CD14-positive monocyte (primary cell): ENCODE measurements around the gene BAIAP2L1. TPM values are rescaled to one million over a fixed set of nuclear protein-coding genes. Genes with fewer than 3 reads are reported as not detected.

Source experiments
- DNase-seq, 3 donors: peaks; one replicate each; pipeline ENCODE4 v3.0.0-alpha.2; 2011 to 2022
- H2AFZ ChIP-seq: 2 replicates; pipeline ENCODE4 v1.6.0; 2012; ENCODE audit warnings: mild to moderate bottlenecking, low read depth, low read length, inconsistent platforms; ENCODE audit not compliant: insufficient read depth, poor library complexity, severe bottlenecking
- H3K27ac ChIP-seq, 2 donors: 1 replicate in 1 of 2; 2 replicates in 1 of 2; pipeline ENCODE4 v1.5.1; 2012 to 2013; ENCODE audit warnings: low read length in 2 of 2, control low read depth in 1 of 2, inconsistent platforms in 1 of 2, low read depth in 1 of 2, mild to moderate bottlenecking in 1 of 2
- H3K27me3 ChIP-seq, 2 donors: one replicate each; pipeline versions ENCODE4 v1.6.0 to v1.6.1; 2011 to 2013; ENCODE audit warnings: low read length in 2 of 2; ENCODE audit not compliant: control insufficient read depth in 2 of 2, insufficient read depth in 2 of 2
- H3K36me3 ChIP-seq, 2 donors: replicated peaks in 1 of 2; 1 replicate in 1 of 2; 2 replicates in 1 of 2; pipeline versions ENCODE4 v1.5.1 to v1.6.1; 2012 to 2013; ENCODE audit warnings: low read length in 2 of 2, control low read depth in 1 of 2, inconsistent platforms in 1 of 2, mild to moderate bottlenecking in 1 of 2; ENCODE audit not compliant: insufficient read depth in 2 of 2, control insufficient read depth in 1 of 2
- H3K4me1 ChIP-seq, 2 donors: 1 replicate in 1 of 2; 2 replicates in 1 of 2; pipeline versions ENCODE4 v1.5.1 to v1.6.1; 2012 to 2013; ENCODE audit warnings: low read length in 2 of 2, control low read depth in 1 of 2, inconsistent platforms in 1 of 2, mild to moderate bottlenecking in 1 of 2, moderate library complexity in 1 of 2; ENCODE audit not compliant: insufficient read depth in 2 of 2, control insufficient read depth in 1 of 2
- H3K4me2 ChIP-seq: replicated peaks from 2 replicates; pipeline ENCODE3; 2012; ENCODE audit warnings: low read length, moderate library complexity, mild to moderate bottlenecking; ENCODE audit not compliant: poor library complexity, severe bottlenecking; ENCODE audit errors: extremely low read depth
- H3K4me3 ChIP-seq, 3 experiments: fragments of 200-600 bp in 1 of 3; sonication (generic) in 1 of 3; replicated peaks in 1 of 3; 1 replicate in 2 of 3; 2 replicates in 1 of 3; pipeline ENCODE4 v1.5.1; 2011 to 2013; ENCODE audit warnings: low read length in 3 of 3, mild to moderate bottlenecking in 3 of 3, control low read depth in 2 of 3, low read depth in 2 of 3, inconsistent platforms in 1 of 3, moderate library complexity in 1 of 3
- H3K79me2 ChIP-seq: 2 replicates; pipeline ENCODE4 v1.6.0; 2012; ENCODE audit warnings: mild to moderate bottlenecking, control low read depth, inconsistent platforms, low read length, moderate library complexity; ENCODE audit not compliant: insufficient read depth
- H3K9ac ChIP-seq: 2 replicates; pipeline ENCODE4 v1.6.0; 2017; ENCODE audit warnings: low read length, mild to moderate bottlenecking; ENCODE audit not compliant: insufficient read depth, poor library complexity, severe bottlenecking
- H3K9me3 ChIP-seq, 2 donors: replicated peaks in 1 of 2; 1 replicate in 1 of 2; 2 replicates in 1 of 2; pipeline versions ENCODE4 v1.5.1 to v1.6.1; 2012 to 2013; ENCODE audit warnings: low read length in 2 of 2, control low read depth in 1 of 2; ENCODE audit not compliant: control insufficient read depth in 1 of 2, insufficient read depth in 1 of 2
- H4K20me1 ChIP-seq: 2 replicates; pipeline ENCODE4 v1.6.0; 2012; ENCODE audit warnings: mild to moderate bottlenecking, low read length, control low read depth, moderate library complexity; ENCODE audit not compliant: insufficient read depth
- H3K27ac Mint-ChIP-seq, 7 donors: one replicate each; pipeline ENCODE4 v1.8.0; 2020; ENCODE audit warnings: mild to moderate bottlenecking in 7 of 7, mixed read lengths in 7 of 7, moderate library complexity in 6 of 7, inconsistent platforms in 2 of 7
- H3K27me3 Mint-ChIP-seq, 3 donors: one replicate each; pipeline ENCODE4 v1.8.0; 2021 to 2022; ENCODE audit warnings: low read depth in 3 of 3, mild to moderate bottlenecking in 3 of 3, mixed read lengths in 3 of 3, moderate library complexity in 3 of 3, inconsistent platforms in 1 of 3
- H3K36me3 Mint-ChIP-seq, 2 donors: one replicate each; pipeline ENCODE4 v1.8.0; 2020; ENCODE audit warnings: mixed read lengths in 2 of 2, inconsistent platforms in 1 of 2, mild to moderate bottlenecking in 1 of 2
- H3K4me1 Mint-ChIP-seq: one replicate; pipeline ENCODE4 v1.8.0; 2020; ENCODE audit warnings: mild to moderate bottlenecking, mixed read lengths
- H3K4me3 Mint-ChIP-seq, 2 donors: one replicate each; pipeline ENCODE4 v1.8.0; 2020; ENCODE audit warnings: mild to moderate bottlenecking in 2 of 2, mixed read lengths in 2 of 2, moderate library complexity in 1 of 2
- H3K9me3 Mint-ChIP-seq, 7 donors: one replicate each; pipeline ENCODE4 v1.8.0; 2020 to 2022; ENCODE audit warnings: mixed read lengths in 7 of 7, mild to moderate bottlenecking in 6 of 7, moderate library complexity in 6 of 7, inconsistent platforms in 2 of 7
- WGBS: methylation state at CpG from one replicate; pipeline ENCODE4 v1.1.5; 2013; ENCODE audit warnings: missing lambda C conversion rate; ENCODE audit not compliant: insufficient coverage; 5-methylcytosine and 5-hydroxymethylcytosine counted together
- intact Hi-C, 2 donors: fragments of 100-400 bp; cut with micrococcal nuclease; formaldehyde crosslinking; loops; one replicate each; pipeline versions ENCODE4 v1.15.0 to v1.15.1; 2023
- polyA plus RNA-seq, 3 donors: library from polyadenylated mRNA; depleted of rRNA in 1 of 3; unstranded in 2 of 3; stranded (reverse) in 1 of 3; fragments of 300-500 nt in 2 of 3; fragments of >200 nt in 1 of 3; fragmentation: Illumina TruSeq in 2 of 3; gene quantifications; 1 replicate in 2 of 3; 2 replicates in 1 of 3; pipeline ENCODE4 v1.2.3, GENCODE V29; 2012 to 2021
- TF ChIP-seq, protein P1 (sequence below): fragments of 200-600 bp; IDR thresholded peaks from one replicate; pipeline ENCODE4 v1.8.0; 2022; ENCODE audit warnings: antibody characterized with exemption, mild to moderate bottlenecking

The BAIAP2L1 gene
- polyA plus RNA-seq, 3 donors: 0.17 to 0.52 TPM; not detected in 1

DNA sequence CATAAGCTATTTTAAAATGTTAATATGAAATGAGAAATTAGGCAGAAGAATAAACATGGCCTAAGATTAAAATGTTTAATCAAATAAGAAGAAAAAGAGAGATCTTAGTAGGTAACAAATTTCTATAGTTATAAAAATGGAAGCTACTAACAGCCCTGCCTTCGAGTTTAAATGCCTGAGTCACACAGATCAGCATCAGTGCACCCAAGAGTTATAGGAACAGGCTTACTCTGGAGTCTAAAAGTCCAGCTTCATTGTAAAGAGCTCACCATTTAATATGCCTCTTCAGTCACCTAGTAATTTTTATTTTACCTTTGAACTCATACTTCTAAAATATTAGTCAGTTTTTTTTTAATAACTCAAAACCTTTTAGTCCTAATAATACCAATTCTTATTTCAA, 66.8 kb downstream of the BAIAP2L1 start:
- no peak for DNase-seq
- Mint-ChIP-seq H3K27ac (no peak overlapping the region), H3K4me1 (no peaks in the 10 kb centered on the region), H3K4me3 (no peak overlapping the region), H3K36me3 (no peaks in the 10 kb centered on the region), H3K27me3 (peaks cover 1 to 5% (median 1%) of the 10 kb centered on the region in 3 donors), H3K9me3 (peaks cover 2 to 19% (median 10%) of the 10 kb centered on the region in 7 donors)
- Histone ChIP-seq H2AFZ (no peak overlapping the region), H3K9ac (no peak overlapping the region), H3K79me2 (no peaks in the 10 kb centered on the region), H3K9me3 (peaks cover 0 to 3% of the 10 kb centered on the region in 2 donors), H3K4me1 (no peaks in the 10 kb centered on the region), H3K36me3 (no peaks in the 10 kb centered on the region), H3K4me2 (no peak overlapping the region), H3K27ac (no peak overlapping the region), H4K20me1 (no peaks in the 10 kb centered on the region), H3K4me3 (no peak overlapping the region), H3K27me3 (no peaks in the 10 kb centered on the region)
- TF ChIP-seq, protein P1, sequence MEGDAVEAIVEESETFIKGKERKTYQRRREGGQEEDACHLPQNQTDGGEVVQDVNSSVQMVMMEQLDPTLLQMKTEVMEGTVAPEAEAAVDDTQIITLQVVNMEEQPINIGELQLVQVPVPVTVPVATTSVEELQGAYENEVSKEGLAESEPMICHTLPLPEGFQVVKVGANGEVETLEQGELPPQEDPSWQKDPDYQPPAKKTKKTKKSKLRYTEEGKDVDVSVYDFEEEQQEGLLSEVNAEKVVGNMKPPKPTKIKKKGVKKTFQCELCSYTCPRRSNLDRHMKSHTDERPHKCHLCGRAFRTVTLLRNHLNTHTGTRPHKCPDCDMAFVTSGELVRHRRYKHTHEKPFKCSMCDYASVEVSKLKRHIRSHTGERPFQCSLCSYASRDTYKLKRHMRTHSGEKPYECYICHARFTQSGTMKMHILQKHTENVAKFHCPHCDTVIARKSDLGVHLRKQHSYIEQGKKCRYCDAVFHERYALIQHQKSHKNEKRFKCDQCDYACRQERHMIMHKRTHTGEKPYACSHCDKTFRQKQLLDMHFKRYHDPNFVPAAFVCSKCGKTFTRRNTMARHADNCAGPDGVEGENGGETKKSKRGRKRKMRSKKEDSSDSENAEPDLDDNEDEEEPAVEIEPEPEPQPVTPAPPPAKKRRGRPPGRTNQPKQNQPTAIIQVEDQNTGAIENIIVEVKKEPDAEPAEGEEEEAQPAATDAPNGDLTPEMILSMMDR: no peak
- intact Hi-C loops: no loop called here
- WGBS: 57% methylated on average over 1 of the region's 1 CpG

DNA sequence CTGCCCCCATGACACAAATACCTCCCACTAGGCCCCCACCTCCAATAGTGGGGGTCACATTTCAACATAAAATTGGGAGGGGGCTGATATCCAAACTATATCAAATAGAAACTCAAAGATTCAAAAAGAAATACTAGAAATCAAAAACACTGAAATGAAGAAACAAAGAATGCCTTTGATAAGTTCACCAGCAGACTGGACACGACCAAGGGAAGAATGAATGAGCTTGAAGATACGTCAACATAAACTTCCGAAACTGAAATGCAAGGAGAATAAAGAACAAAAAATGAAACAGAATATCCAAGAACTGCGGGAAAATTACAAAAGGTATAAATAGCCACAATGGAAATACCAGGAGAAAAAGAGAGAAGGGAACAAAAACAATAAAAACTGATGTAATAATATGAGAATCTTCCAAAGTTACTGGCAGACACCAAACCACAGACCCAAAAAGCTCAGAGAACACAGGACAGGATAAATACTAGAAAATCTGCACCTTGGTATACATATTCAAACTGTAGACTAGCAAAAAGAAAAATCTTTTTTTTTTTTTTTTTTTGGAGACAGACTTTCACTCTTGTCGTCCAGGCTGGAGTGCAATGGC, 69.9 kb downstream of the BAIAP2L1 start:
- H3K4me2 ChIP-seq: no peak overlapping the region
- no peaks in the 10 kb centered on the region for H3K27me3 ChIP-seq
- H3K27ac Mint-ChIP-seq: no peak overlapping the region
- intact Hi-C loops: no loop called here
- H3K36me3 ChIP-seq: no peaks in the 10 kb centered on the region
- H3K79me2 ChIP-seq: no peaks in the 10 kb centered on the region
- no peak overlapping the region for H3K27ac ChIP-seq
- H3K27me3 Mint-ChIP-seq: peaks cover 2 to 6% (median 5%) of the 10 kb centered on the region in 3 donors
- H3K9ac ChIP-seq: no peak overlapping the region
- H3K36me3 Mint-ChIP-seq: no peaks in the 10 kb centered on the region
- DNase-seq: no peak
- TF ChIP-seq, protein P1: no peak
- no peak overlapping the region for H3K4me3 ChIP-seq
- no peaks in the 10 kb centered on the region for H3K4me1 ChIP-seq
- H4K20me1 ChIP-seq: no peaks in the 10 kb centered on the region
- H2AFZ ChIP-seq: no peak overlapping the region
- H3K4me3 Mint-ChIP-seq: no peak overlapping the region
- peaks cover 0 to 12% (median 5%) of the 10 kb centered on the region in 7 donors for H3K9me3 Mint-ChIP-seq
- no peaks in the 10 kb centered on the region for H3K4me1 Mint-ChIP-seq
- H3K9me3 ChIP-seq: no peaks in the 10 kb centered on the region
- WGBS: no CpG with 5 or more reads among the region's 5 CpGs
